Keratinocyte (primary cell): ENCODE measurements around the gene ATXN2.

Source experiments
- CTCF ChIP-seq, 3 experiments: IDR thresholded peaks in 1 of 3; conservative IDR thresholded peaks in 1 of 3; optimal IDR thresholded peaks in 1 of 3; 2 replicates in 2 of 3; 3 replicates in 1 of 3; pipeline versions ENCODE3 to v1.5.1; 2011; ENCODE audit warnings: low read length in 3 of 3, mild to moderate bottlenecking in 3 of 3, moderate library complexity in 2 of 3, control low read depth in 1 of 3, inconsistent platforms in 1 of 3; ENCODE audit not compliant: insufficient read depth in 2 of 3; ENCODE audit errors: extremely low read depth in 1 of 3
- EZH2 ChIP-seq: IDR thresholded peaks from one replicate; pipeline ENCODE4 v1.6.1; 2012; ENCODE audit warnings: inconsistent platforms, mild to moderate bottlenecking, low read length, moderate library complexity

- TF ChIP-seq CTCF (optimal IDR thresholded peaks at IDR 0.05 in 1 of 3, IDR thresholded peaks at IDR 0.05 in 1 of 3, conservative IDR thresholded peaks at IDR 0.05 in 1 of 3; ENCODE audit: extremely low read depth in 1 of 3, insufficient read depth in 2 of 3, low read length in 3 of 3) (no peak), EZH2 (no peak)
These were observed 25.4 kb upstream of the ATXN2 start for GRCh38 chr12:111624540-111624939.
